Smooth muscle cell (in vitro differentiated cells): Measurements from ENCODE around the gene MYOG. TPM values are rescaled to one million over a fixed set of nuclear protein-coding genes. Genes with fewer than 3 reads are reported as not detected.

Experiments
- DNase-seq: peaks from one replicate; lab custom pipeline; 2025; ENCODE audit not compliant: unreplicated experiment; lab: John Stamatoyannopoulos, UW
- H2AFZ ChIP-seq: fragments of 200-600 bp; sonication (generic); 2 replicates; pipeline ENCODE4 v1.6.0; 2016; ENCODE audit warnings: antibody characterized with exemption, low read depth, mild to moderate bottlenecking
- H3F3A ChIP-seq: fragments of 200-600 bp; sonication (generic); 2 replicates; pipeline ENCODE4 v1.6.0; 2017; ENCODE audit warnings: antibody characterized with exemption, low read depth
- H3K27ac ChIP-seq: fragments of 200-600 bp; sonication (generic); 2 replicates; pipeline ENCODE4 v1.5.1; 2016; ENCODE audit warnings: low read depth, mild to moderate bottlenecking
- H3K27me3 ChIP-seq: fragments of 200-600 bp; sonication (generic); 2 replicates; pipeline ENCODE4 v1.6.1; 2016; ENCODE audit warnings: low read depth, mild to moderate bottlenecking
- H3K36me3 ChIP-seq: fragments of 200-600 bp; sonication (generic); 2 replicates; pipeline ENCODE4 v1.5.1; 2016; ENCODE audit warnings: low read depth
- H3K4me1 ChIP-seq: fragments of 200-600 bp; sonication (generic); 2 replicates; pipeline ENCODE4 v1.5.1; 2016; ENCODE audit warnings: low read depth
- H3K4me2 ChIP-seq: fragments of 200-600 bp; sonication (generic); 2 replicates; pipeline ENCODE4 v1.6.0; 2016; ENCODE audit warnings: mild to moderate bottlenecking
- H3K4me3 ChIP-seq: fragments of 200-600 bp; sonication (generic); 2 replicates; pipeline ENCODE4 v1.5.1; 2016; ENCODE audit warnings: mild to moderate bottlenecking
- H3K79me2 ChIP-seq: fragments of 200-600 bp; sonication (generic); 2 replicates; pipeline ENCODE4 v1.6.0; 2016; ENCODE audit warnings: low read depth, mild to moderate bottlenecking
- H3K9ac ChIP-seq: fragments of 200-600 bp; sonication (generic); 2 replicates; pipeline ENCODE4 v1.6.0; 2016; ENCODE audit warnings: low read depth
- H3K9me3 ChIP-seq: fragments of 200-600 bp; sonication (generic); replicated peaks from 2 replicates; pipeline ENCODE4 v1.5.1; 2016; ENCODE audit warnings: low read depth
- H4K20me1 ChIP-seq: fragments of 200-600 bp; sonication (generic); 2 replicates; pipeline ENCODE4 v1.6.0; 2016; ENCODE audit warnings: low read depth
- WGBS: methylation state at CpG from one replicate; pipeline ENCODE4 v1.1.7; 2016; ENCODE audit warnings: low lambda C conversion rate; 5-methylcytosine and 5-hydroxymethylcytosine counted together
- polyA plus RNA-seq: library from polyadenylated mRNA; unstranded; fragments of >200 nt; fragmentation: Nextera tagmentation; extraction: Ambion mirVana; gene quantifications from 2 replicates; pipeline ENCODE4 v1.2.1, GENCODE V29; 2016
- total RNA-seq: library from RNA; depleted of rRNA; stranded (reverse); fragments of >200 nt; gene quantifications from 2 replicates; pipeline ENCODE4 v1.2.3, GENCODE V29; 2014
- TF ChIP-seq, protein P1 (sequence below): fragments of 200-600 bp; sonication (generic); IDR thresholded peaks from 2 replicates; pipeline ENCODE4 v1.5.1; 2017; ENCODE audit warnings: borderline replicate concordance, mild to moderate bottlenecking, antibody characterized with exemption; ENCODE audit not compliant: insufficient read depth, poor library complexity, severe bottlenecking

MYOG gene
- total and polyA plus RNA-seq, 2 experiments from 2014 or later: not detected

DNA sequence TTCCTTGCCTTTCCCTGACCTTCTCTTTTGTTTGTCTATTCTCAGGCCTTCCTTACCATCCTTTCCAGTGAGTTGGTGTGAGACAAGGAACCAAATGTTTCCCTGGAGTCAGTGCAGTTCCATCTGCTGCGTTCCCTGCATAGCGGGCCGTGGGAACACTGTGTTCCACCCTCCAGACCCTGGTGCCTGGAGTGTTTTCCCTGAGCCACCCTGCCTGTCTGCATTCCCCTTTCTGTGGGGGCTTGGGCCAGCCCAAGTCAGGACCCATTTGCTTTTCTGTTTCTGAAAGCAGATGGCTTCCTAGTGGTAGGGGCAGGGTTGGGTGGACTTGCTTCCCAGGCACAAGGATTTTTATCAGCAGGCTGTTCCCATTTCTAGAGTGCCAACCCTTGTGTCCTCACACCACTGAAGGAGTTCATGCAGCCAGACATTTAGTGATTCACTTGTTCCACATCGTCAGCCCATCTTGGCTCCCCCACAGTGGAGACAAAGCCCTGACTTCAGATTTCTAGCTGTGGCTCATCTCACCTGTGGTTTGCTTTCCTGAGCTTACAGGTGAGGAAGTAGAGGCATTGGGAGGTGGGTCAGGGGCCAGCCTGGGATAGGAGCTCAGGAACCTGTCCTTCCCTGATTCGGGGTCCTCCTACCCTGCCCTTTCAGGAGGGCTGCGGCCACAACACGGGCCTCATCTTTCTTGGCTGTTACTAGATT, 14.1 kb upstream of the MYOG start:
- TF ChIP-seq, protein P1, sequence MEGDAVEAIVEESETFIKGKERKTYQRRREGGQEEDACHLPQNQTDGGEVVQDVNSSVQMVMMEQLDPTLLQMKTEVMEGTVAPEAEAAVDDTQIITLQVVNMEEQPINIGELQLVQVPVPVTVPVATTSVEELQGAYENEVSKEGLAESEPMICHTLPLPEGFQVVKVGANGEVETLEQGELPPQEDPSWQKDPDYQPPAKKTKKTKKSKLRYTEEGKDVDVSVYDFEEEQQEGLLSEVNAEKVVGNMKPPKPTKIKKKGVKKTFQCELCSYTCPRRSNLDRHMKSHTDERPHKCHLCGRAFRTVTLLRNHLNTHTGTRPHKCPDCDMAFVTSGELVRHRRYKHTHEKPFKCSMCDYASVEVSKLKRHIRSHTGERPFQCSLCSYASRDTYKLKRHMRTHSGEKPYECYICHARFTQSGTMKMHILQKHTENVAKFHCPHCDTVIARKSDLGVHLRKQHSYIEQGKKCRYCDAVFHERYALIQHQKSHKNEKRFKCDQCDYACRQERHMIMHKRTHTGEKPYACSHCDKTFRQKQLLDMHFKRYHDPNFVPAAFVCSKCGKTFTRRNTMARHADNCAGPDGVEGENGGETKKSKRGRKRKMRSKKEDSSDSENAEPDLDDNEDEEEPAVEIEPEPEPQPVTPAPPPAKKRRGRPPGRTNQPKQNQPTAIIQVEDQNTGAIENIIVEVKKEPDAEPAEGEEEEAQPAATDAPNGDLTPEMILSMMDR: no peak
- no peaks in the 10 kb centered on the region for H3K27me3 ChIP-seq
- H3K4me2 ChIP-seq: no peak overlapping the region
- DNase-seq: no peak
- no peak overlapping the region for H3K4me3 ChIP-seq
- no peaks in the 10 kb centered on the region for H3K4me1 ChIP-seq
- no peaks in the 10 kb centered on the region for H3K36me3 ChIP-seq
- H4K20me1 ChIP-seq: no peaks in the 10 kb centered on the region
- no peaks in the 10 kb centered on the region for H3K79me2 ChIP-seq
- H3F3A ChIP-seq: no peaks in the 10 kb centered on the region
- peaks cover 6% of the 10 kb centered on the region for H3K9me3 ChIP-seq
- WGBS: 92% methylated on average over 7 of the region's 7 CpGs
- H2AFZ ChIP-seq: no peak overlapping the region
- no peak overlapping the region for H3K27ac ChIP-seq
- no peak overlapping the region for H3K9ac ChIP-seq

DNA sequence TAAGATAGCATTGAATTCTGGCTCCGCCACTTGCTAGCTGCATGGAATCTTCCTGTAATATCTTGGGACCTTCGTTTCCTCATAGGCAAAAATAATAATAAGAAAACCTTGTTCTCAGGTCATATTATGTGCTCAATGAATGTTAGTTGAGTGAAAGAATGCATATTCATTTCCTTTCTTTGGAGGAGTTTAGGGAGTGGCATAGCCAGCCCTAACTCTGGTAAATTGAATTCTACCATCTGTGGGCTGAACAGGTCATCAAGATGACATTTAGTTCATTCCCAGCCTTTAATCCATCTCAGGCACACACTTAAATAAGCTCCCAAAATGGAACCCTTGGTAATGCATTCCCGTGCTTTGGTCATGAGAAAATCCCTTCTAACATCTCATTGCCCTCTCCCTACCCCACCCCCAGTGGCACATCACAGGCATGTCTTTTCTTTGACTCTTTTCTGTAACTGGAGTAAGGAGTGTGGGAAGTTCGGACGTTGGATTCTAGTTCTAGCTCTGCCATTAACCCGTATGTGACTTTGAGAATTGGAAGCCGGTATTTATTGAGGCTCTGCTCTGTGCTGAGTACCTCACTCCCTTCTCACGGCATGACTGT, 13.2 kb upstream of the MYOG start:
- no peaks in the 10 kb centered on the region for H3K36me3 ChIP-seq
- no peaks in the 10 kb centered on the region for H4K20me1 ChIP-seq
- no peaks in the 10 kb centered on the region for H3K27me3 ChIP-seq
- no peak overlapping the region for H3K4me2 ChIP-seq
- WGBS: 88% methylated on average over 8 of the region's 8 CpGs
- no peaks in the 10 kb centered on the region for H3F3A ChIP-seq
- no peak overlapping the region for H3K4me3 ChIP-seq
- no peak overlapping the region for H3K27ac ChIP-seq
- no peak for DNase-seq
- H2AFZ ChIP-seq: no peak overlapping the region
- H3K79me2 ChIP-seq: no peaks in the 10 kb centered on the region
- TF ChIP-seq, protein P1: no peak
- no peaks in the 10 kb centered on the region for H3K4me1 ChIP-seq
- H3K9ac ChIP-seq: no peak overlapping the region
- peaks cover 13% of the 10 kb centered on the region for H3K9me3 ChIP-seq

DNA sequence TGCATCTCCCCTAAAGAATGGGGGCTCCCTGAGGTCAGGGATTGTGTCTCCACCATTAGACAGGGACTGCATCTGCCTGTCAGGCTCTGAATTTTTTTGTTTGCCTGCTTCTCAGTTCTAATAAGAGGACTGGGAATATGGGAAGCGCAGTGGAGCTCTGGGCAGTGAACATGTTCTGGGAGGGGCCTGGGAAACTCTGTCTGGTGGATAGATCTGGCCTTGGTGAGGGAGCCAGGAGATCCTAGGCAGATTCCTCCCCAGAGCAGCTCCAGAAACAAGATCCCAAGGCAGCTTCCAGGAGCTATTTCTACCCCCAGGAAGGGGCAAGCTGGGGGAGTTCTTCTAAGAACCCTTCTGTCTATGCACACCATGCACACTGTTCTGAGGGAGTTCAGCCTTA, 12.6 kb upstream of the MYOG start:
- Histone ChIP-seq H3F3A (no peaks in the 10 kb centered on the region), H2AFZ (no peak overlapping the region), H3K79me2 (no peaks in the 10 kb centered on the region), H3K9ac (no peak overlapping the region), H3K4me1 (no peaks in the 10 kb centered on the region), H3K27me3 (no peaks in the 10 kb centered on the region), H3K4me3 (no peak overlapping the region), H4K20me1 (no peaks in the 10 kb centered on the region), H3K9me3 (peaks cover 13% of the 10 kb centered on the region), H3K27ac (no peak overlapping the region), H3K4me2 (no peak overlapping the region), H3K36me3 (no peaks in the 10 kb centered on the region)
- 89% methylated on average over 1 of the region's 1 CpG for WGBS
- DNase-seq: no peak
- TF ChIP-seq, protein P1: no peak
